Endothelial cell of umbilical vein (primary cell): ENCODE measurements around the gene FREM3. TPM values are rescaled to one million over a fixed set of nuclear protein-coding genes. Genes with fewer than 3 reads are reported as not detected.

Source experiments
- BruUV-seq: library from RNA; stranded (reverse); fragments of 400-500 nt; replicated peaks from 2 replicates; lab custom pipeline; 2021; lab: Mats Ljungman, UMichigan
- CTCF ChIA-PET: fragments of 300-600, 350-600 bp; sonication (Branson Sonifier 250); formaldehyde crosslinking; loops from one replicate; lab custom pipeline; 2021; ENCODE audit warnings: antibody characterized with exemption, inconsistent platforms; lab: Charles Lee
- POLR2A ChIA-PET: fragments of 300-600, 350-600 bp; sonication (Branson Sonifier 250); formaldehyde crosslinking; loops from one replicate; lab custom pipeline; 2021; ENCODE audit warnings: antibody characterized with exemption, inconsistent platforms; lab: Charles Lee
- DNase-seq: peaks from one replicate; pipeline ENCODE4 v3.0.0-alpha.2; 2011; ENCODE audit warnings: low read depth, low spot score
- FAIRE-seq: peaks from 2 replicates; lab custom pipeline; 2011; peaks lifted over from hg19 to GRCh38; lab: Jason Lieb, UNC
- H2AFZ ChIP-seq: 2 replicates; pipeline ENCODE4 v1.6.0; 2012; ENCODE audit warnings: low read depth, low read length, control low read depth, inconsistent platforms
- H3K27ac ChIP-seq: 2 replicates; pipeline ENCODE4 v1.5.1; 2011; ENCODE audit warnings: low read depth, mild to moderate bottlenecking, control low read depth, low read length, moderate library complexity; ENCODE audit not compliant: insufficient read depth
- H3K27me3 ChIP-seq, 2 experiments: 2 replicates each; pipeline versions ENCODE4 v1.6.0 to v1.6.1; 2011; ENCODE audit warnings: low read length in 2 of 2, mixed read lengths in 1 of 2; ENCODE audit not compliant: control insufficient read depth in 2 of 2, insufficient read depth in 2 of 2
- H3K36me3 ChIP-seq, 2 experiments: 2 replicates in 1 of 2; 3 replicates in 1 of 2; pipeline ENCODE4 v1.5.1; 2011; ENCODE audit warnings: low read length in 2 of 2, mild to moderate bottlenecking in 1 of 2, moderate library complexity in 1 of 2; ENCODE audit not compliant: control insufficient read depth in 2 of 2, insufficient read depth in 2 of 2; ENCODE audit errors: extremely low read depth in 1 of 2
- H3K4me1 ChIP-seq: 3 replicates; pipeline ENCODE4 v1.5.1; 2011; ENCODE audit warnings: mild to moderate bottlenecking, low read length; ENCODE audit not compliant: control insufficient read depth, insufficient read depth; ENCODE audit errors: extremely low read depth
- H3K4me2 ChIP-seq: 2 replicates; pipeline ENCODE4 v1.6.1; 2011; ENCODE audit warnings: low read length, control low read depth, mixed read lengths; ENCODE audit not compliant: insufficient read depth
- H3K4me3 ChIP-seq, 3 experiments: fragments of 200-600 bp in 1 of 3; sonication (generic), shearing (Covaris generic) in 1 of 3; replicated peaks in 1 of 3; 2 replicates each; pipeline ENCODE4 v1.5.1; 2011 to 2016; ENCODE audit warnings: control low read depth in 3 of 3, low read length in 3 of 3, mild to moderate bottlenecking in 2 of 3, inconsistent platforms in 1 of 3, low read depth in 1 of 3, moderate library complexity in 1 of 3; ENCODE audit not compliant: insufficient read depth in 1 of 3
- H3K79me2 ChIP-seq: 2 replicates; pipeline ENCODE4 v1.6.0; 2012; ENCODE audit warnings: low read length, inconsistent platforms; ENCODE audit not compliant: control insufficient read depth, insufficient read depth
- H3K9ac ChIP-seq: replicated peaks from 2 replicates; pipeline ENCODE3; 2011; ENCODE audit warnings: low read length, control low read depth; ENCODE audit not compliant: insufficient read depth; ENCODE audit errors: extremely low read depth
- H3K9me1 ChIP-seq: replicated peaks from 3 replicates; pipeline ENCODE4 v1.6.0; 2011; ENCODE audit warnings: mild to moderate bottlenecking, low read length; ENCODE audit not compliant: control insufficient read depth, insufficient read depth; ENCODE audit errors: extremely low read depth
- H3K9me3 ChIP-seq: replicated peaks from 2 replicates; pipeline ENCODE4 v1.5.1; 2012; ENCODE audit warnings: low read length, inconsistent platforms; ENCODE audit not compliant: control insufficient read depth, insufficient read depth
- H4K20me1 ChIP-seq: replicated peaks from 2 replicates; pipeline ENCODE3; 2011; ENCODE audit warnings: mild to moderate bottlenecking, low read length; ENCODE audit not compliant: control insufficient read depth, insufficient read depth; ENCODE audit errors: extremely low read depth
- CTCF ChIP-seq, 2 donors: IDR thresholded peaks; 1 replicate in 1 of 2; 2 replicates in 1 of 2; pipeline ENCODE4 v1.5.1; 2011; ENCODE audit warnings: low read length in 2 of 2, mild to moderate bottlenecking in 2 of 2, moderate library complexity in 2 of 2, control low read depth in 1 of 2, inconsistent platforms in 1 of 2, low read depth in 1 of 2; ENCODE audit not compliant: insufficient read depth in 1 of 2; ENCODE audit errors: extremely low read depth in 1 of 2
- EZH2 ChIP-seq: IDR thresholded peaks from 2 replicates; pipeline ENCODE4 v1.6.1; 2012; ENCODE audit warnings: borderline replicate concordance, low read depth, mild to moderate bottlenecking, moderate library complexity, low read length, inconsistent platforms; ENCODE audit not compliant: severe bottlenecking
- FOS ChIP-seq: IDR thresholded peaks from 2 replicates; pipeline ENCODE4 v1.6.1; 2011; ENCODE audit warnings: mild to moderate bottlenecking, low read length, moderate library complexity, borderline replicate concordance; ENCODE audit not compliant: insufficient read depth
- GATA2 ChIP-seq: IDR thresholded peaks from 2 replicates; pipeline ENCODE4 v1.7.0; 2011; ENCODE audit warnings: low read depth, mild to moderate bottlenecking, moderate library complexity, mixed read lengths, low read length; ENCODE audit not compliant: insufficient read length, insufficient read depth
- JUN ChIP-seq: IDR thresholded peaks from 2 replicates; pipeline ENCODE4 v1.6.1; 2011; ENCODE audit warnings: borderline replicate concordance, low read depth; ENCODE audit not compliant: insufficient read length, insufficient read depth
- MAX ChIP-seq: IDR thresholded peaks from 2 replicates; pipeline ENCODE4 v1.6.1; 2011; ENCODE audit not compliant: insufficient read depth, insufficient read length
- MYC ChIP-seq: IDR thresholded peaks from one replicate; pipeline ENCODE4 v1.6.1; 2011; ENCODE audit warnings: mild to moderate bottlenecking, low read depth, low read length
- POLR2A ChIP-seq: IDR thresholded peaks from 2 replicates; pipeline ENCODE4 v1.6.1; 2012; ENCODE audit warnings: low read depth, mild to moderate bottlenecking, control low read depth, low read length
- POLR2AphosphoS5 ChIP-seq: IDR thresholded peaks from 2 replicates; pipeline ENCODE4 v1.6.1; 2012; ENCODE audit warnings: low read depth, mild to moderate bottlenecking, control low read depth, low read length, moderate library complexity; ENCODE audit not compliant: insufficient read depth
- dilution Hi-C: fragments of 300-500 bp; cut with MboI; formaldehyde crosslinking; loops from one replicate; pipeline ENCODE4 v1.15.0; 2019; ENCODE audit warnings: low sequenced_read_pairs; ENCODE audit not compliant: extremely low pct_ligation_motif_present
- intact Hi-C: fragments of 100-400 bp; cut with micrococcal nuclease; formaldehyde crosslinking; loops from one replicate; pipeline ENCODE4 v1.10.0; 2022
- polyA plus RNA-seq, 4 experiments: library from polyadenylated mRNA; depleted of rRNA in 3 of 4; stranded (reverse) in 3 of 4; unstranded in 1 of 4; fragments of >200 nt; gene quantifications; 2 replicates each; pipeline versions ENCODE4 v1.2.1 to v1.2.3, GENCODE V29; 2011 to 2012; ENCODE audit warnings: missing spikeins in 1 of 4
- total RNA-seq: library from RNA; stranded (reverse); gene quantifications from 2 replicates; pipeline ENCODE4 v1.2.3, GENCODE V29; 2021

Gene FREM3
- total and polyA plus RNA-seq, 2 donors (not counting 3 experiments of a cell fraction or from before 2014, with no cell fraction given) = 0.04 to 0.08 TPM

- TF ChIP-seq POLR2A (no peak), CTCF (IDR thresholded peaks at IDR 0.05; ENCODE audit: extremely low read depth in 1 of 2, insufficient read depth in 1 of 2, low read depth in 1 of 2, low read length in 2 of 2) (no peak), EZH2 (no peak), POLR2AphosphoS5 (no peak)
- dilution Hi-C loops = no loop called here
- FAIRE-seq (no peak), DNase-seq (no peak)
- ChIA-PET CTCF (no interaction called here), POLR2A (no interaction called here)
- Histone ChIP-seq H3K9me1 (no peaks in the 10 kb centered on the region), H3K27ac (no peak overlapping the region), H3K36me3 (no peaks in the 10 kb centered on the region), H2AFZ (no peak overlapping the region), H3K4me2 (no peak overlapping the region), H3K4me3 (no peak overlapping the region), H3K9me3 (no peaks in the 10 kb centered on the region), H4K20me1 (no peaks in the 10 kb centered on the region), H3K27me3 (no peaks in the 10 kb centered on the region), H3K9ac (no peak overlapping the region), H3K4me1 (peaks cover 5% of the 10 kb centered on the region), H3K79me2 (no peaks in the 10 kb centered on the region)
- intact Hi-C loops = no loop called here
- BruUV-seq = no TSS peak
These were observed 45.4 kb upstream of the FREM3 start for GRCh38 chr4:143745874-143746273.

GRCh38 chr4:143743591-143743990, 43.1 kb upstream of the FREM3 start:
- no peaks in the 10 kb centered on the region for H3K27me3 ChIP-seq
- no peaks in the 10 kb centered on the region for H3K9me3 ChIP-seq
- no TSS peak for BruUV-seq
- intact Hi-C loops (no loop called here), dilution Hi-C loops (no loop called here)
- H3K9me1 ChIP-seq = no peaks in the 10 kb centered on the region
- H3K27ac ChIP-seq = no peak overlapping the region
- FAIRE-seq = no peak
- H3K4me2 ChIP-seq = no peak overlapping the region
- no peak for TF ChIP-seq JUN
- no peak for TF ChIP-seq FOS
- TF ChIP-seq GATA2 = no peak
- TF ChIP-seq POLR2A = no peak
- TF ChIP-seq MYC = no peak
- TF ChIP-seq CTCF (IDR thresholded peaks at IDR 0.05; ENCODE audit: extremely low read depth in 1 of 2, insufficient read depth in 1 of 2, low read depth in 1 of 2, low read length in 2 of 2) = no peak
- TF ChIP-seq EZH2 = no peak
- no peak for TF ChIP-seq MAX
- no peak for TF ChIP-seq POLR2AphosphoS5
- no peaks in the 10 kb centered on the region for H3K36me3 ChIP-seq
- H4K20me1 ChIP-seq = no peaks in the 10 kb centered on the region
- ChIA-PET CTCF (no interaction called here), POLR2A (no interaction called here)
- H3K4me3 ChIP-seq = no peak overlapping the region
- H3K4me1 ChIP-seq = peaks cover 5% of the 10 kb centered on the region
- peak; percentile 50 for DNase-seq
- no peaks in the 10 kb centered on the region for H3K79me2 ChIP-seq
- no peak overlapping the region for H3K9ac ChIP-seq
- H2AFZ ChIP-seq = no peak overlapping the region
